HAP-1 (cell line): ENCODE results near the gene IL17B.

Source experiments
- DNase-seq, 2 experiments: peaks; one replicate each; pipeline ENCODE4 v3.0.0-alpha.2; 2016 to 2020; ENCODE audit warnings: low spot score in 2 of 2
- H3K27me3 ChIP-seq: fragments of 250-450 bp; sonication (Bioruptor Pico); 2 replicates; pipeline ENCODE4 v1.5.1; 2020; ENCODE audit warnings: low read depth, mild to moderate bottlenecking, moderate library complexity
- H3K36me3 ChIP-seq: fragments of 250-450 bp; sonication (Bioruptor Pico); replicated peaks from 2 replicates; pipeline ENCODE4 v1.5.1; 2020; ENCODE audit warnings: mild to moderate bottlenecking
- H3K4me1 ChIP-seq: fragments of 250-450 bp; sonication (Bioruptor Pico); 2 replicates; pipeline ENCODE4 v1.5.1; 2020; ENCODE audit warnings: mild to moderate bottlenecking
- H3K4me3 ChIP-seq: fragments of 250-450 bp; sonication (Bioruptor Pico); 2 replicates; pipeline ENCODE4 v1.5.1; 2020; ENCODE audit warnings: mild to moderate bottlenecking, moderate library complexity
- H3K9me3 ChIP-seq: fragments of 250-450 bp; sonication (Bioruptor Pico); 2 replicates; pipeline ENCODE4 v1.5.1; 2020; ENCODE audit warnings: mild to moderate bottlenecking, moderate library complexity
- in situ Hi-C: fragments of 300-500 bp; cut with MboI; formaldehyde crosslinking; loops from 3 replicates; pipeline ENCODE4 v1.14.3; 2020; ENCODE audit warnings: low sequenced_read_pairs, inconsistent platforms, mixed read lengths

IL17B gene

GRCh38 chr5:149379177-149379761 is at the start of gene IL17B:
Gene IL17B, minus strand, starts transcription at chr5:149379292. Its CDS starts 67 bp downstream, at chr5:149379225.
- H3K4me1 ChIP-seq: no peaks in the 10 kb centered on the region
- in situ Hi-C loops: loop anchor here (10.0 kb wide), 1 partner anchor 186 kb away; no protein-coding TSS in a partner anchor
- DNase-seq: no peak
- H3K27me3 ChIP-seq: no peaks in the 10 kb centered on the region
- H3K4me3 ChIP-seq: no peak within 1 kb of the TSS
- no peaks in the 10 kb centered on the region for H3K36me3 ChIP-seq
- H3K9me3 ChIP-seq: no peaks in the 10 kb centered on the region

DNA sequence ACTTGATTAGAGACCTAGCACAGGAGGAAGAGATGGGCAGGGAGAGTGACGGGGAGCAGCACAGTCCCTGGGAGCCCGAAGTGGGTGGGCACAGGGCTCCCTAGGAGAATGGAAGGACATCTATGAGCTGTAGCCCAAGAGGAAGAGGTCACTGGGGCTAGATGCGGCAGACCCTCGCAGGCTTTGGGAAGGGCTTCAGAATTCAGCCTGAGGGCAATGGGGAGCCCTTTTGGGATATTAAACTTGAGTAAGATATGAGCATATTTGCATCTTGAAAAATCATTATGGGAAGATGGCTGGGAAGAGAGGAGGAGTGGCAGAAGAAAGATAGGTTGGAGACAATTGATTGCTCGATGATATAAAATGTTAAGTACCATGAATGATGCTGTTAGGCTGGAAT is 48.9 kb upstream of the IL17B start:
- H3K27me3 ChIP-seq: no peaks in the 10 kb centered on the region
- no peaks in the 10 kb centered on the region for H3K4me1 ChIP-seq
- no peak overlapping the region for H3K4me3 ChIP-seq
- in situ Hi-C loops: no loop called here
- H3K9me3 ChIP-seq: no peaks in the 10 kb centered on the region
- DNase-seq: no peak
- no peaks in the 10 kb centered on the region for H3K36me3 ChIP-seq

GRCh38 chr5:149427374-149427773 is 48.3 kb upstream of the IL17B start:
- no peak for DNase-seq
- Histone ChIP-seq H3K36me3 (no peaks in the 10 kb centered on the region), H3K9me3 (no peaks in the 10 kb centered on the region), H3K27me3 (no peaks in the 10 kb centered on the region), H3K4me3 (no peak overlapping the region), H3K4me1 (no peaks in the 10 kb centered on the region)
- in situ Hi-C loops: no loop called here

DNA sequence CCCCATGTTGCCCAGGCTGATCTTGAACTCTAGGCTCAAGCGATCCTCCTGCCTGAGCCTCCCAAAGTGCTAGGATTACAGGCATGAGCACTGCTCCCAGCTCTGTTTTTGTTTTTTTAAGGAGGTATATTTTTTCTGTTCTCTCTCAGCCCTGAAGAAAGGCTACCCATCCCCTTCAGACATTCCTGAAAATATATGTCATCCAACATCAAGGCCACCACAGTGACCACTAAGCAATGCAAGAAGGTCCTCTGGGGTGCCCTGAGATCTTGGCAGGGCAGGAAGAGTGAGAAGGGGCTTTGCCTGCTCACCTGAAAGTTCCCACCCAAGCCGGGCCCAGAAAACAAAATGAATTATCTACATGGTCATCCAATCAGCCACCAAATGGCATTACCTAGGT is 47.8 kb upstream of the IL17B start:
- H3K36me3 ChIP-seq: no peaks in the 10 kb centered on the region
- H3K4me3 ChIP-seq: no peak overlapping the region
- no peaks in the 10 kb centered on the region for H3K4me1 ChIP-seq
- in situ Hi-C loops: no loop called here
- no peak for DNase-seq
- H3K9me3 ChIP-seq: no peaks in the 10 kb centered on the region
- H3K27me3 ChIP-seq: no peaks in the 10 kb centered on the region

DNA sequence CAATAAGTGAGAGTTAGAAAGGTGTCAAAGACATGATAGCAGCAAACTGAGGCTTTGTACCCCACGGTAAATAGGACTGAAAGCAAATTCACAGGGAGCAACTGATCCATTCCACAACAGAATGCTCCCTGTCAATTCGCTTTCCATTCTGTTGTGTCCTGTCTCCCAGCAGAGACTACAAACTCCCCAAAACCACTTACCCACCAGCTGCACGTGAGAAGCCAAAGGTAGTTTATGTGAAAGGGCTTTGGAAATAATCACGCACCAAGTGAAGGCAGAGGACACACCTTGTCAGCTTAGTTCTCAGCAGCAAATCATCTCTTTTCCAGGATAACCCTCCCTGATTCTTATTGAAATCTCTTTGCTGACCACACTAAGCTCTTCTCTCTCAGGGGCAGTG is 46.6 kb upstream of the IL17B start:
- no peak for DNase-seq
- no peaks in the 10 kb centered on the region for H3K9me3 ChIP-seq
- H3K4me3 ChIP-seq: no peak overlapping the region
- H3K36me3 ChIP-seq: no peaks in the 10 kb centered on the region
- H3K4me1 ChIP-seq: no peaks in the 10 kb centered on the region
- in situ Hi-C loops: no loop called here
- H3K27me3 ChIP-seq: no peaks in the 10 kb centered on the region

- DNase-seq: no peak
- no peak overlapping the region for H3K4me3 ChIP-seq
- no peaks in the 10 kb centered on the region for H3K27me3 ChIP-seq
- in situ Hi-C loops: no loop called here
- no peaks in the 10 kb centered on the region for H3K4me1 ChIP-seq
- H3K36me3 ChIP-seq: no peaks in the 10 kb centered on the region
- no peaks in the 10 kb centered on the region for H3K9me3 ChIP-seq
These were observed 45.6 kb upstream of the IL17B start for GRCh38 chr5:149424371-149425315.

GRCh38 chr5:149423794-149424268 is 44.7 kb upstream of the IL17B start:
- Histone ChIP-seq H3K4me3 (no peak overlapping the region), H3K9me3 (no peaks in the 10 kb centered on the region), H3K36me3 (no peaks in the 10 kb centered on the region), H3K27me3 (no peaks in the 10 kb centered on the region), H3K4me1 (no peaks in the 10 kb centered on the region)
- in situ Hi-C loops: no loop called here
- DNase-seq: no peak

DNA sequence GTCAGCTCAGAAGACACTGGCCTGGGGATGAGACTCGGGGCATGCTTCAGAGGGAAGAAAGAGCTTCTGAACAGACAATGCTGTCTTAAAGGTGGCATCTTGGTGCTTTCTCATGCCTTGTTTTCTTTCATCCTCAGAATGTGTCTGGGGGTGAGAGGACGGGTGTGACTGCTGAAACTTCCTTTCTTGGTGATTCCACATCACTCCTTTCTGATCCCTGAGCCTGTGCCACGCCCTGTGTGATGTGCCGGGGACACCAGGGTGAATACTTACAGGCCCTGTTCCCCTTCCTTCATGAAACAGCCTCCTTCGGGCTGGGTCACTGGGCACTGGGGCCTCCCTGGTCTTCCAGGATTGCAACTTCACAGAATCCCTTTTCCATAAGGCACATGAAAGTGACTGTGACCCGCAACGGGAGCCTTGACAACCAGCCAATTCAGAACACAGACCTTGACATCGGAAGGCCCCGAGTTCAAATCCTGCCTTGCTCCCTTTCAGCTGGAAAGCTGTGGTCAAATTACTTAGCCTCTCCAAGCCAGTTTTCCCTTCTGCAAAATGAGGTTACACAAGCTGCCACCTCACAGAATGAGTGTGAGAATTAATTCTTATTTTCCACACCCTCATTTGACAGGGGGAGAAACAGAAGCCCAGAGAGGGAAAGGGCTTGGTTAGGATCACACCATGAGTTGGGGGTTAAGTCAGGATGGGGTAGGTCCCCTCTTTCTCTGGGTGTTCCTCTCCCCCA is 44.1 kb upstream of the IL17B start:
- in situ Hi-C loops: no loop called here
- H3K4me1 ChIP-seq: no peaks in the 10 kb centered on the region
- H3K36me3 ChIP-seq: no peaks in the 10 kb centered on the region
- no peaks in the 10 kb centered on the region for H3K9me3 ChIP-seq
- no peaks in the 10 kb centered on the region for H3K27me3 ChIP-seq
- no peak for DNase-seq
- H3K4me3 ChIP-seq: no peak overlapping the region

- Histone ChIP-seq H3K36me3 (no peaks in the 10 kb centered on the region), H3K4me3 (no peak overlapping the region), H3K9me3 (no peaks in the 10 kb centered on the region), H3K27me3 (no peaks in the 10 kb centered on the region), H3K4me1 (no peaks in the 10 kb centered on the region)
- peak in 1 of 2 experiments; percentile 27 for DNase-seq
- in situ Hi-C loops: no loop called here
These were observed 43.4 kb upstream of the IL17B start for GRCh38 chr5:149422366-149423048.

GRCh38 chr5:149421834-149422233 is 42.7 kb upstream of the IL17B start:
- no peaks in the 10 kb centered on the region for H3K4me1 ChIP-seq
- in situ Hi-C loops: no loop called here
- H3K27me3 ChIP-seq: no peaks in the 10 kb centered on the region
- DNase-seq: no peak
- H3K4me3 ChIP-seq: no peak overlapping the region
- H3K9me3 ChIP-seq: no peaks in the 10 kb centered on the region
- no peaks in the 10 kb centered on the region for H3K36me3 ChIP-seq

DNA sequence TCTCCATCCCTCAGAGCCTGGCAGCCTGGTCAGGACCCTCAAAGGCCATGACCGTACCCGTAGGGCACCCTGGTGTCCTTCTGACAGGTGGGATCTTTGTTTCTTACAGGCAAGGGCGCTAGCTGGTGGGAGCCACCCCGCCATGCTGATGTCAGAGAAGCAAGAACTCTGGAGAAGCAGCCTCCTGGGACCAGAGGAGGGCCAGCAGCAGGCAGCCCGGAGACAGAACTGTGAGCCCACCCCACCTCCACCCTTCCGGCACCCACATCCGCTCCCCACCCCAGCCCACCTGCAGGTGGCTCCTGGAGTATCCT is 42.2 kb upstream of the IL17B start:
- H3K4me3 ChIP-seq: no peak overlapping the region
- H3K36me3 ChIP-seq: no peaks in the 10 kb centered on the region
- in situ Hi-C loops: no loop called here
- DNase-seq: no peak
- H3K9me3 ChIP-seq: no peaks in the 10 kb centered on the region
- H3K27me3 ChIP-seq: no peaks in the 10 kb centered on the region
- H3K4me1 ChIP-seq: no peaks in the 10 kb centered on the region

GRCh38 chr5:149420545-149421371 is 41.7 kb upstream of the IL17B start:
- H3K4me3 ChIP-seq: no peak overlapping the region
- H3K27me3 ChIP-seq: no peaks in the 10 kb centered on the region
- no peaks in the 10 kb centered on the region for H3K36me3 ChIP-seq
- no peak for DNase-seq
- no peaks in the 10 kb centered on the region for H3K4me1 ChIP-seq
- in situ Hi-C loops: no loop called here
- H3K9me3 ChIP-seq: no peaks in the 10 kb centered on the region
